ENCODE results near the gene DYNLT1.
A peak's percentile ranks its signal among the peaks of the same experiment; 100 is the strongest.
"Not testable (repeated sequence)": the region's sequence is repeated elsewhere in the genome, so short reads cannot be mapped to it uniquely, and the experiment has no call there.

DYNLT1 gene

GRCh38 chr6:158625881-158626305 lies 18.6 kb downstream of the DYNLT1 start:
- peaks cover 42% of the 10 kb centered on the region for H3K36me3 ChIP-seq (ENCODE audit: control insufficient read depth, low read depth, low read length)
- no peak overlapping the region for H3K27ac ChIP-seq (ENCODE audit: low read length)

GRCh38 chr6:158624684-158625682 lies 19.6 kb downstream of the DYNLT1 start:
- no peak overlapping the region for H3K4me3 ChIP-seq (ENCODE audit: low read length)
- no peak overlapping the region for H3K27ac ChIP-seq (ENCODE audit: low read length)
- no peaks in the 10 kb centered on the region for H3K27me3 ChIP-seq (ENCODE audit: control insufficient read depth, insufficient read depth, low read length)
- H3K9ac ChIP-seq (ENCODE audit: low read length): no peak overlapping the region
- H3K36me3 ChIP-seq (ENCODE audit: control insufficient read depth, low read depth, low read length): peaks cover 45% of the 10 kb centered on the region
- H3K9me3 ChIP-seq (ENCODE audit: control insufficient read depth, low read depth, low read length): no peaks in the 10 kb centered on the region
- H3K4me1 ChIP-seq (ENCODE audit: control insufficient read depth, low read depth, low read length): peaks cover 3% of the 10 kb centered on the region

More at GRCh38 chr6:158625881-158626305, 18.6 kb downstream of the DYNLT1 start:
- H3K9me3 ChIP-seq (ENCODE audit: control insufficient read depth, low read depth, low read length): no peaks in the 10 kb centered on the region
- no peaks in the 10 kb centered on the region for H3K27me3 ChIP-seq (ENCODE audit: control insufficient read depth, insufficient read depth, low read length)
- no peak overlapping the region for H3K9ac ChIP-seq (ENCODE audit: low read length)
- peaks cover 3% of the 10 kb centered on the region for H3K4me1 ChIP-seq (ENCODE audit: control insufficient read depth, low read depth, low read length)
- no peak overlapping the region for H3K4me3 ChIP-seq (ENCODE audit: low read length)

DNA sequence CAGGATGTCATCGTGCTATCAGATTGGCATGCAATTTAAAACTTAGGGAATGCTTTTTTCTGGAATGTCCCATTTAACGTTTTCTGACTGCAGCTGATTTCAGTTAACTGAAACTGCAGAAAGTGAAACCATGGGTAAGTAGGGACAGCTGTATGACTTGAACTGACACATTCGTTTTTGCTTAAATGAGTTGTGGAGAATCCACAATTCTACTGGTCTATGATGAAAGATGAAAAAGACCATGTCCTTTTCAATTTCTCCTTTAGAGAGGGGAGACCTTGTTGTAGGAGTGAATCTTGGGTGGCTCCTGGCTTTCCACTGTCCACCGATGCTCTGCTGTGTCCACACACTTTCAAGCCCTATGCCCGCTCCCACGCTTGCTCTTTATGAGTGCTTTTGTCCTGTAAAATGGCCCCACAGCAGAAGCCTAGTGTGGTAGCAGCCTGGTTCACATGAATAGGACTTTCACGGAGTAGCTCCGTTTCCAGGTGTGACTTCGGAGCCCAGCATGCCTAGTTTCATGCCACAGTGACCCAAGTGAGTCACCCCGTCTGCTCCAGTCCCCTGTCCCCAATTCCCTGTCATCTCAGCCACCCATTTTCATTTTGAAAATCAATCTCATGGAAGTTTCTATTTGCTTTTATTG lies 21.9 kb downstream of the DYNLT1 start:
- no peak overlapping the region for H3K4me3 ChIP-seq (ENCODE audit: low read length)
- H3K36me3 ChIP-seq (ENCODE audit: control insufficient read depth, low read depth, low read length): peaks cover 39% of the 10 kb centered on the region
- H3K4me1 ChIP-seq (ENCODE audit: control insufficient read depth, low read depth, low read length): no peaks in the 10 kb centered on the region
- H3K27ac ChIP-seq (ENCODE audit: low read length): no peak overlapping the region
- no peaks in the 10 kb centered on the region for H3K27me3 ChIP-seq (ENCODE audit: control insufficient read depth, insufficient read depth, low read length)
- H3K9ac ChIP-seq (ENCODE audit: low read length): no peak overlapping the region
- no peaks in the 10 kb centered on the region for H3K9me3 ChIP-seq (ENCODE audit: control insufficient read depth, low read depth, low read length)

DNA sequence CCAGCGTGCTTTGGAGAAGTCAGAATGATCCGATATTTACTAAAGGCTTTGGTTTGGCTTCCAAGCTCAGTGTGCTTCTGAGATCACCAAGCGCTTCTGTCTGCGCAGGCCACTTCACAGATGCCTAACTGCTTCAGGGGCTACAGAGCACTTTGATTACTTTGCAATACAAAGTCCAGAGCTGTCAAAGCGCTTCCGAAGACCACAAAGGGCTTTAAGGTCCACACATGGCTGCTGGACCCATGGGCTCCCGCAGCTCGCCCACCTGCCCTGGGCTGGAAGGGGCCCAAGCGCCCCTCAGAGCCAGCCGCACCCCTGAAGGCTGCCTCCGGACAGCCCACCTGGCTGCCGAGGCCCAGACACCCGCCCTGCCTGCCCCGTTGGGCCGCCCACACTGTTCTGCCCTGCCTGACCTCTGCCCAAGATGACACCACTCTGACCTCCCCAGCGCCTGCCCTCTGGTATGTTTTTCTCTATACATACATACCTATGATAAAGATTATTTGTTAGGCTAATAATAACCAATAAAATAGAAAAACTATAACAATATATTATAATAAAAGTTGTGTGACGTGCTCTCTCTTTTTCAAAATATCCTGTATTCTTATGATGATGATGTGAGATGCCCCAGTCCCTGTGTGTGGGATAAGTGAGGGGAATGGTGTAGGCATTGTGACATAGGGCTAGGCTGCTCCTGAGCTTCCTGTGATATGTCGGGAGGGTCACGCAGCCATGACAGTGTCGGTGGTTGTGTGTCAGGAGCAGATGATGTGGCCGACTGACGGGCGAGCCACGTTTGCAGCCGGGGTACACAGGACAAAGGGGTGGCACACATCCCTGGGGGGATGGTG lies 22.6 kb downstream of the DYNLT1 start:
- Histone ChIP-seq H3K27ac (ENCODE audit: low read length) (no peak overlapping the region), H3K9me3 (ENCODE audit: control insufficient read depth, low read depth, low read length) (no peaks in the 10 kb centered on the region), H3K4me1 (ENCODE audit: control insufficient read depth, low read depth, low read length) (no peaks in the 10 kb centered on the region), H3K36me3 (ENCODE audit: control insufficient read depth, low read depth, low read length) (peaks cover 35% of the 10 kb centered on the region), H3K9ac (ENCODE audit: low read length) (no peak overlapping the region), H3K4me3 (ENCODE audit: low read length) (no peak overlapping the region), H3K27me3 (ENCODE audit: control insufficient read depth, insufficient read depth, low read length) (no peaks in the 10 kb centered on the region)

DNA sequence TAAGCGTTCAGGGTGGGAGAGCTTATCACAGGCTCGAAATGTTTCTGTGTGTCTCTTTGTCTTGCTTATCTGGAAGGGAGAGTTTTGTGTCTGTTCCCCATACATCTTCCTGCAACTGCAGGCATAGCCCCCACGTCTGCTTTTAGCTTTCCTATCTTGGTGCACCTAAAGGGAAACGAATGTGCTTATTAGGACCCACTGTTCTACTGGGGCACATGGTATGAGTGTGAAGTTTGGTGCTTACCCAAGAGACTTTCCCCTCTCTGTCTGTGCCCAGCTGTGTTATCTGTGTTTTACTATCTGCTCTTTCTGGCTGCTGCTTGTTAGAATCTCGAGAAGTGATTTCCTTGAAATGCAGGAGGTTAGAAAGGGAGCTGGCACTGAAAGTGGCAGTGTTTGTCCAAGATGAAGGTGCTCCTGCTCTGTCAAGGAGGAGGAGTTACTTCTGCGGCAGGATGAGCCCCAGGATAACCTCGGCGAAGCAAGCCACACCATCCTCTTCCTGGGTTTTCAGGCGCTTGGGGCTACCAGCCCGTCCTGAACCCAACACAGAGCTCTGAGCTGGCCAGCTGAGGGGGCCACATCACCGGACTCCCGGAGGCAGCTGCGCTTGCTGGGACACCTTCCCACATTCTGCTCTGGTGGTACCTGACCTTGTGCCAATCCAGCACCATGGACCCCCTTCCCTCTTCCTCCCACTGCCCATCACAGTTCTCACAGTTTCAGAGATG lies 23.4 kb downstream of the DYNLT1 start:
- Histone ChIP-seq H3K36me3 (ENCODE audit: control insufficient read depth, low read depth, low read length) (peaks cover 28% of the 10 kb centered on the region), H3K27ac (ENCODE audit: low read length) (no peak overlapping the region), H3K9me3 (ENCODE audit: control insufficient read depth, low read depth, low read length) (no peaks in the 10 kb centered on the region)

DNA sequence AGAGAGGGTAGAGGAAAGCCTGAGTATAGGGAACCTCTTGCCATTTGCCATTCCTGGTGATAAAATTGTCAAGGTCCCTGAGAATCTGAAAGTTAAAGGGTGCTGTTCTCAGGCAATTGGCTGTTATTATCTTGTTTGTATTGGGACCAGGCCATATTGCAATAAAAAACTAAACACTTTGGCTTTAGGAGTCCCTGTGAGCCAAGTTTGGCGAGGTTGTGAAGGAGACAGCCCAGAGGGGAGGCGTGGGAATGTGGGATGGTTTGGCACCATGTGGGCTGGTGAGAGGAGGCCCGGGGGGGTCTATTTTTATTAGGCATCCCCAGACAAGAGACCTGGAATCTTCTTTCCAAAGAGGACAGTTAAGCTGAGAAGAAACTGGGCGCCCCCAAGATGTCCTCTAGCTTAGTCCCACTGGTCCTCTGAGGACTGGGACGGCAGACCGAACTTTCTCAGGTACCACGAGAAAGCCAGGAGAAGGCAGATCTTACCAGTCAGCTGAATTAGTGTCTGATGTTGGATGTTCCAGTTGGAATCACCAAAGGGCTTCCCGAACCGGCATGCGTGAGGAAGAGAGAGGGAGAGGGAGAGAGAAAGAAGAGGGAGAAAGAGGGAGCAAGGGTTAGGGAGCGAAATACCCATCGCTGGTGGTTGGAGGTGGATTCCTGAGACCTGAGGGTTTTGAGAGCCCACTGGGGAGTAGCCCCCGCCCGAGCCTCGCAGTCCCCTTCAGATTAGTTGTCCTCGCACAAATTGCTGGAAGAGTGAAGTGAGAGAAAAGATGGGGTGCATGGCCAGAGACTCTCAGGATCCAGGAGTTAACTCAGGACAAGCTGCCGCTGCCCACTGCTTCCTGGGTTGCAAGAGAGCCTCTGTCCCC lies 24.4 kb downstream of the DYNLT1 start:
- no peaks in the 10 kb centered on the region for H3K27me3 ChIP-seq (ENCODE audit: control insufficient read depth, insufficient read depth, low read length)
- no peak overlapping the region for H3K27ac ChIP-seq (ENCODE audit: low read length)
- H3K4me3 ChIP-seq (ENCODE audit: low read length): no peak overlapping the region
- H3K9me3 ChIP-seq (ENCODE audit: control insufficient read depth, low read depth, low read length): no peaks in the 10 kb centered on the region
- no peaks in the 10 kb centered on the region for H3K4me1 ChIP-seq (ENCODE audit: control insufficient read depth, low read depth, low read length)
- no peak overlapping the region for H3K9ac ChIP-seq (ENCODE audit: low read length)
- peaks cover 18% of the 10 kb centered on the region for H3K36me3 ChIP-seq (ENCODE audit: control insufficient read depth, low read depth, low read length)

More for the DNA sequence above, 23.4 kb downstream of the DYNLT1 start:
- H3K4me3 ChIP-seq (ENCODE audit: low read length): no peak overlapping the region
- no peak overlapping the region for H3K9ac ChIP-seq (ENCODE audit: low read length)
- no peaks in the 10 kb centered on the region for H3K4me1 ChIP-seq (ENCODE audit: control insufficient read depth, low read depth, low read length)
- H3K27me3 ChIP-seq (ENCODE audit: control insufficient read depth, insufficient read depth, low read length): no peaks in the 10 kb centered on the region

- H3K27ac ChIP-seq (ENCODE audit: low read length); H3K9me3 ChIP-seq (ENCODE audit: control insufficient read depth, low read depth, low read length); H3K27me3 ChIP-seq (ENCODE audit: control insufficient read depth, insufficient read depth, low read length); H3K9ac ChIP-seq (ENCODE audit: low read length); H3K4me1 ChIP-seq (ENCODE audit: control insufficient read depth, low read depth, low read length); H3K4me3 ChIP-seq (ENCODE audit: low read length): not testable (repeated sequence)
- peaks cover 21% of the 10 kb centered on the region for H3K36me3 ChIP-seq (ENCODE audit: control insufficient read depth, low read depth, low read length)
These were observed 26.3 kb downstream of the DYNLT1 start for GRCh38 chr6:158618289-158618688.

GRCh38 chr6:158614606-158615005 lies 29.9 kb downstream of the DYNLT1 start:
- H3K4me3 ChIP-seq (ENCODE audit: low read length); H3K4me1 ChIP-seq (ENCODE audit: control insufficient read depth, low read depth, low read length): not testable (repeated sequence)
- H3K36me3 ChIP-seq (ENCODE audit: control insufficient read depth, low read depth, low read length): peaks cover 17% of the 10 kb centered on the region

DNA sequence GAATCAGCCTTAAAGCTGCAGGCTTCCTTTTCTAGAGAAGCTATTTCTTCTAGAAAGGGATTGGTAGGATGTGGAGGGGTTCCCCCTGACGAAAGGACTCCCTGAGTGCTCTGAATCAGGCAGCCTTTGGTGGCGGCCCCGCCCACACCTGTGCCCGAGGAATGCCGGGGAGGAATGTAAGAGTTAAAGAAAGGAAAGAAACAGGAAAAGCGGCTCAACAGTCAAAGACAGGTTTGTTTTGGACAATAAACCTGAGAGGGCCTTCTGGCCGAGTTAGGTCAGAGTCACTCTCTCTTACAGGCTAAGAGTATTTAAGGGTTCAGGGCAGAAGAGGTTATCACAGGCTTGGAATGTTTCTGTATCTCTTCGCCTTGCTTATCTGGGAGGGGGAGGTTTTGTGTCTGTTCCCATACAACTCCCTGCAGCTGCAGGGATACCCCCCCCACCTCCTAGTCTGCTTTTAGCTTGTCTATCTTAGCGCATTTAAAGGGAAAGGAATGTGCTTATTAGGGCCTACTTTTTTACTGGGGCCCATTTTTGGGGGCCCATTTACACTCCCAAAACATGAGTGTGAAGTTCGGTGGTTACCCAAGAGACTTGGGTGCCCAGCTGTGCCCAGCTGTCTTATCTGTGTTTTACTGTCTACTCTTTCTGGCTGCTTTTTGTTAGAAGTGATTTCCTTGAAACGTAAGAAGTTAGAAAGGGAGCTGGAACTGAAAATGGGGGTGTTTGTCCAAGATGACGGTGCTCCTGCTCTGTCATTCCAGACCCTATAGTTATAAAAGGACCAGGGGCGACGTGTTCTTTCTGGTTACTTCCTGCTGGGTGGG lies 32.8 kb downstream of the DYNLT1 start:
- H3K9me3 ChIP-seq (ENCODE audit: control insufficient read depth, low read depth, low read length): no peaks in the 10 kb centered on the region
- H3K4me1 ChIP-seq (ENCODE audit: control insufficient read depth, low read depth, low read length): peaks cover 4% of the 10 kb centered on the region
- H3K4me3 ChIP-seq (ENCODE audit: low read length): peak overlapping the region; percentile 11
- peak overlapping the region; percentile 39 for H3K9ac ChIP-seq (ENCODE audit: low read length)
- H3K27me3 ChIP-seq (ENCODE audit: control insufficient read depth, insufficient read depth, low read length): no peaks in the 10 kb centered on the region
- peaks cover 41% of the 10 kb centered on the region for H3K36me3 ChIP-seq (ENCODE audit: control insufficient read depth, low read depth, low read length)
- peak overlapping the region; percentile 26 for H3K27ac ChIP-seq (ENCODE audit: low read length)

More at GRCh38 chr6:158614606-158615005, 29.9 kb downstream of the DYNLT1 start:
- not testable (repeated sequence) for H3K9ac ChIP-seq (ENCODE audit: low read length); H3K27me3 ChIP-seq (ENCODE audit: control insufficient read depth, insufficient read depth, low read length); H3K9me3 ChIP-seq (ENCODE audit: control insufficient read depth, low read depth, low read length); H3K27ac ChIP-seq (ENCODE audit: low read length)

Measured in iPS-18a (cell line).